ENCODE measurements around the gene PLCB4. TPM values are rescaled to one million over a fixed set of nuclear protein-coding genes. Genes with fewer than 3 reads are reported as not detected.

The PLCB4 gene
- polyA plus RNA-seq, 1 of the 3 experiments (the other 2 are of a cell fraction): 5.5 TPM

- Histone ChIP-seq H3K4me3 (ENCODE audit: low read depth in 2 of 2, low read length in 1 of 2) (no peak overlapping the region), H4K20me1 (ENCODE audit: insufficient read depth) (no peaks in the 10 kb centered on the region), H3K4me2 (no peak overlapping the region), H3K4me1 (ENCODE audit: control insufficient read depth in 1 of 2, insufficient read depth in 2 of 2, low read depth in 1 of 2, low read length in 1 of 2) (peaks cover 4 to 10% of the 10 kb centered on the region in 2 experiments; a peak in 2 of 4 replicates), H3F3A (replicated peaks; ENCODE audit: insufficient read depth) (peaks cover 11% of the 10 kb centered on the region), H3K9ac (no peak overlapping the region), H3K27ac (ENCODE audit: low read depth in 2 of 2, low read length in 1 of 2) (peak overlapping the region; percentile 43 to 69; a peak in 3 of 4 replicates), H3K27me3 (ENCODE audit: insufficient read depth) (no peaks in the 10 kb centered on the region), H3K36me3 (replicated peaks in 1 of 2; ENCODE audit: control insufficient read depth in 1 of 2, insufficient read depth in 2 of 2, low read length in 1 of 2) (peaks cover 17 to 26% of the 10 kb centered on the region in 2 experiments), H3K79me2 (ENCODE audit: insufficient read depth) (no peaks in the 10 kb centered on the region), H3K9me2 (no peaks in the 10 kb centered on the region), H3K9me3 (no peaks in the 10 kb centered on the region), H2AFZ (ENCODE audit: low read depth) (no peak overlapping the region)
- no peak for DNase-seq
- TF ChIP-seq, protein P1, sequence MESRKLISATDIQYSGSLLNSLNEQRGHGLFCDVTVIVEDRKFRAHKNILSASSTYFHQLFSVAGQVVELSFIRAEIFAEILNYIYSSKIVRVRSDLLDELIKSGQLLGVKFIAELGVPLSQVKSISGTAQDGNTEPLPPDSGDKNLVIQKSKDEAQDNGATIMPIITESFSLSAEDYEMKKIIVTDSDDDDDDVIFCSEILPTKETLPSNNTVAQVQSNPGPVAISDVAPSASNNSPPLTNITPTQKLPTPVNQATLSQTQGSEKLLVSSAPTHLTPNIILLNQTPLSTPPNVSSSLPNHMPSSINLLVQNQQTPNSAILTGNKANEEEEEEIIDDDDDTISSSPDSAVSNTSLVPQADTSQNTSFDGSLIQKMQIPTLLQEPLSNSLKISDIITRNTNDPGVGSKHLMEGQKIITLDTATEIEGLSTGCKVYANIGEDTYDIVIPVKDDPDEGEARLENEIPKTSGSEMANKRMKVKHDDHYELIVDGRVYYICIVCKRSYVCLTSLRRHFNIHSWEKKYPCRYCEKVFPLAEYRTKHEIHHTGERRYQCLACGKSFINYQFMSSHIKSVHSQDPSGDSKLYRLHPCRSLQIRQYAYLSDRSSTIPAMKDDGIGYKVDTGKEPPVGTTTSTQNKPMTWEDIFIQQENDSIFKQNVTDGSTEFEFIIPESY (IDR thresholded peaks at IDR 0.05; ENCODE audit: borderline replicate concordance, low read depth): no peak
- TF ChIP-seq FOSL2 (IDR thresholded peaks at IDR 0.05; ENCODE audit: borderline replicate concordance, low read depth): 0 out of 2 replicates have a peak, but pooled peaks have one; percentile 14
- POLR2A ChIA-PET: no interaction called here
- CTCF ChIA-PET: interaction anchor here (1.5 kb wide), 1 partner anchor 175 kb away, joined by 3 read pairs; no protein-coding TSS in a partner anchor
Measured at GRCh38 chr20:9428292-9428607, 359.4 kb downstream of the PLCB4 start.

DNA sequence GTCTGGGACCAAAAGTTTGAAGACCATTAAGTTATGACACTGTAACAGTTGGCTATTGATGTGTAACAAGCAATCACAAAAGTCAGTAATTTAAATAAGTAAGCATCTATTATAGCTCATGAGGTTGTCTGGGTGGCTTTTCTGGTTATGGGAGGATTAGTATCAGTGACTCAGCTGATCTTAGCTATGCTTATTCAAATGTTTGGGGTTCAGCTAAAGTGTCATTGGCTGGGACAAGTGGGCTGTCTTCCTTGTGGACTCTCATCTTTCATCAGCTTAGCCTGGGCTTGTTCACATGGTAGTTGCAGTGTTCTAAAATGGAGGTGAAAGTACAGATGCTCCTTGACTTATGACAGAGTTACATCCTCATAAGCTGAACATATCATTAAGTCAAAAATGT lies 370.9 kb downstream of the PLCB4 start:
- TF ChIP-seq MXI1 (IDR thresholded peaks at IDR 0.05; ENCODE audit: low read depth, low read length): no peak
- no peak for TF ChIP-seq TCF12 (IDR thresholded peaks at IDR 0.05)
- no peak for TF ChIP-seq CTCF (IDR thresholded peaks at IDR 0.05)
- TF ChIP-seq SMC3 (IDR thresholded peaks at IDR 0.05; ENCODE audit: low read depth, low read length): no peak
- H3K4me3 ChIP-seq (ENCODE audit: low read depth in 2 of 2, low read length in 1 of 2): no peak overlapping the region
- no peak overlapping the region for H3K4me2 ChIP-seq
- H3K36me3 ChIP-seq (replicated peaks in 1 of 2; ENCODE audit: control insufficient read depth in 1 of 2, insufficient read depth in 2 of 2, low read length in 1 of 2): peaks cover 43 to 44% of the 10 kb centered on the region in 2 experiments
- no peaks in the 10 kb centered on the region for H3K79me2 ChIP-seq (ENCODE audit: insufficient read depth)
- no peak for DNase-seq
- CTCF ChIA-PET: interaction anchor here (0.6 to 2.8 kb wide), 5 partner anchors 14 to 170 kb away, joined by 3 to 15 read pairs (median 3); no protein-coding TSS in a partner anchor
- POLR2A ChIA-PET: no interaction called here
- no peaks in the 10 kb centered on the region for H3K9me3 ChIP-seq
- H3K27ac ChIP-seq (ENCODE audit: low read depth in 2 of 2, low read length in 1 of 2): no peak overlapping the region
- H4K20me1 ChIP-seq (ENCODE audit: insufficient read depth): no peaks in the 10 kb centered on the region
- no peak overlapping the region for H3K9ac ChIP-seq
- no peaks in the 10 kb centered on the region for H3F3A ChIP-seq (replicated peaks; ENCODE audit: insufficient read depth)
- H3K9me2 ChIP-seq: no peaks in the 10 kb centered on the region
- no peaks in the 10 kb centered on the region for H3K27me3 ChIP-seq (ENCODE audit: insufficient read depth)
- no peak overlapping the region for H2AFZ ChIP-seq (ENCODE audit: low read depth)
- peaks cover 0 to 3% of the 10 kb centered on the region in 2 experiments; a peak in 2 of 4 replicates for H3K4me1 ChIP-seq (ENCODE audit: control insufficient read depth in 1 of 2, insufficient read depth in 2 of 2, low read depth in 1 of 2, low read length in 1 of 2)

- Histone ChIP-seq H3K27me3 (ENCODE audit: insufficient read depth) (no peaks in the 10 kb centered on the region), H3K79me2 (ENCODE audit: insufficient read depth) (no peaks in the 10 kb centered on the region), H2AFZ (ENCODE audit: low read depth) (no peak overlapping the region), H3K9ac (no peak overlapping the region), H3K4me3 (ENCODE audit: low read depth in 2 of 2, low read length in 1 of 2) (no peak overlapping the region), H3K4me2 (no peak overlapping the region), H3K4me1 (ENCODE audit: control insufficient read depth in 1 of 2, insufficient read depth in 2 of 2, low read depth in 1 of 2, low read length in 1 of 2) (peaks cover 0 to 3% of the 10 kb centered on the region in 2 experiments; a peak in 2 of 4 replicates), H3F3A (replicated peaks; ENCODE audit: insufficient read depth) (no peaks in the 10 kb centered on the region), H3K27ac (ENCODE audit: low read depth in 2 of 2, low read length in 1 of 2) (no peak overlapping the region), H3K36me3 (replicated peaks in 1 of 2; ENCODE audit: control insufficient read depth in 1 of 2, insufficient read depth in 2 of 2, low read length in 1 of 2) (peaks cover 42 to 49% of the 10 kb centered on the region in 2 experiments), H3K9me2 (no peaks in the 10 kb centered on the region), H3K9me3 (no peaks in the 10 kb centered on the region), H4K20me1 (ENCODE audit: insufficient read depth) (no peaks in the 10 kb centered on the region)
- DNase-seq: no peak
- ChIA-PET CTCF (interaction anchor here (1.1 to 2.8 kb wide), 2 partner anchors 27 to 33 kb away, joined by 3 to 15 read pairs; no protein-coding TSS in a partner anchor), POLR2A (no interaction called here)
- TF ChIP-seq USF2 (IDR thresholded peaks at IDR 0.05; ENCODE audit: borderline replicate concordance, low read depth, low read length) (no peak), RCOR1 (IDR thresholded peaks at IDR 0.05; ENCODE audit: low read length) (no peak), USF1 (IDR thresholded peaks at IDR 0.05; ENCODE audit: borderline replicate concordance, low read depth) (no peak), ELF1 (IDR thresholded peaks at IDR 0.05) (no peak), RFX5 (IDR thresholded peaks at IDR 0.05; ENCODE audit: low read length) (no peak), NFIC (IDR thresholded peaks at IDR 0.05; ENCODE audit: borderline replicate concordance) (no peak), SIN3A (IDR thresholded peaks at IDR 0.05; ENCODE audit: borderline replicate concordance, low read depth, low read length) (no peak), MXI1 (IDR thresholded peaks at IDR 0.05; ENCODE audit: low read depth, low read length) (no peak)
- 74% methylated on average over 3 of the region's 3 CpGs for WGBS (ENCODE audit: low lambda C conversion rate)
Measured at GRCh38 chr20:9440892-9441291, 372.0 kb downstream of the PLCB4 start.

Measured in SK-N-SH (cell line).